HG03558 (cell line): Measurements from ENCODE around the gene SRP68.

Source experiments
- ATAC-seq: cut with Tn5 transposase; IDR thresholded peaks from one replicate; pipeline ENCODE4 v1.9.1; 2021; ENCODE audit warnings: moderate number of reproducible peaks; ENCODE audit not compliant: unreplicated experiment; ENCODE audit errors: extremely low read depth

SRP68 gene

DNA sequence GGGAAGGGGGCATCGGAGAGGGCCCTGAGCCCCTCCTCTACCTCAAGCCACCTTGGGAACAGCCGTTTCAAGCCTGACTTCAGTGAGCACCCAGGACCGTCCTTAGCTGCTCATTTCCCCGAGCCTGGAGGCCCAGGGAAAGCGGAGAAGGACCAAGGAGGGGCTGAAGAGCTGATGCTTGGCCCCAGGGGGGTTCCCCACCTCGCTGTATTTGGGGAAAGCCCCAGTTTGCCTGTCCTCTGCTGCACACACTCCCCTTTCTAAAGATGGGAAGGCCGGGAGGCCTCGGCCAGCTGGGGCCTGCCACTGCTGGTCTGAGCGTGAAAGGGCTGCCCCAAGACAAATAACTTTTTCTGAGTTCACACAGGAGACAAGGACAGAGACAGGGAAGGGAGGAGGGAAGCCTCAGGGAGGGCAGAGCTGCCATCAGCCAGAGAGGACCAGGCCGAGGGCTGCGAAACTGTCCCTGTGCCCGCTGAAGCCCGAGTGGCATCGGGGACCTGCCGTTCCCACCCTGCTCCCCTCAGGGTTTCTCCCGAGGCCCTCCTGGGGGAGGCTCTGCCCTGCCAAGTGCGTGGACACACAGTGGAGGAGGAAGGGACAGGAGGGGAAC is 18.3 kb upstream of the SRP68 start:
- no peak for ATAC-seq

DNA sequence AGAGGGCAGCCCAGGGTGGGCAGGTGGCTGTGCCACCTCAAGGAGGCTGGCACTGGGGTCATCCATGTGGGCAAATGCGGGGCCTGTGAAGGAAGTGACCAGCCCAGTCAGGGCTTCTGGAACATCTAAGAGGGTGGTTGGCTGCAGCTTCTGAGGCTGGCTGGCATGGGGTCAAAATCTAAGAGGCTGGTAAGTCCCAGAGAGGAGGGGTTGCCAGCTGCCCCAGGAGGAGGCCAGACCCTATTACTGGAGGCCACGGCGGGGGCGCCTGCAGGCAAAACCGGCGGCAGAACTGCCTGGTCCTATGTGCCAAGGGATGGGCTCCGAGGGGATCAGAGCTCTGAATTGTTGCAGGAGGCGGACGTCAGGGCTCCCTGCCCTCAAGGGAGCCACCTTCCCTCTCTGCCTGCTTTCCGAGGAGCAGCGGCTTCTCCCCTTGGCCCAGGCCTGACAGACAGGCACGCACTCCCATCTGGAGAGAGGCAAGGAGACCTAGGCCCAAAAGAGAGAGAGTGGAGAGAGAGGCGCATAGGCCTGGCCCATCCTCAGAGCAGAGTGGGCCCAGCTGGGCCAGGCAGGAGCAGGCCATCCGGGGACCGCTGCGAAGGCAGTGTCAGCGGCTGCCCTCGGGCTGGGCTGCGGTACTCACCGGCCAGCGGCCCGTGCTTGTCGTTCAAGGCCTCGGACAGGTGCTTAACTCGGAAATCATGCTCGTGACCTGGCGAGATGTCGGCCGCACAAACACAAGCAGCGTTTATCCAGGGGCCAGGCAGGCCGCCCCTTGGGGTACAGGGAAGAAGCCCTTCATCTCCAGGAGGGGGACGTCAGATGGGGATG is 17.6 kb upstream of the SRP68 start:
- ATAC-seq: no peak

DNA sequence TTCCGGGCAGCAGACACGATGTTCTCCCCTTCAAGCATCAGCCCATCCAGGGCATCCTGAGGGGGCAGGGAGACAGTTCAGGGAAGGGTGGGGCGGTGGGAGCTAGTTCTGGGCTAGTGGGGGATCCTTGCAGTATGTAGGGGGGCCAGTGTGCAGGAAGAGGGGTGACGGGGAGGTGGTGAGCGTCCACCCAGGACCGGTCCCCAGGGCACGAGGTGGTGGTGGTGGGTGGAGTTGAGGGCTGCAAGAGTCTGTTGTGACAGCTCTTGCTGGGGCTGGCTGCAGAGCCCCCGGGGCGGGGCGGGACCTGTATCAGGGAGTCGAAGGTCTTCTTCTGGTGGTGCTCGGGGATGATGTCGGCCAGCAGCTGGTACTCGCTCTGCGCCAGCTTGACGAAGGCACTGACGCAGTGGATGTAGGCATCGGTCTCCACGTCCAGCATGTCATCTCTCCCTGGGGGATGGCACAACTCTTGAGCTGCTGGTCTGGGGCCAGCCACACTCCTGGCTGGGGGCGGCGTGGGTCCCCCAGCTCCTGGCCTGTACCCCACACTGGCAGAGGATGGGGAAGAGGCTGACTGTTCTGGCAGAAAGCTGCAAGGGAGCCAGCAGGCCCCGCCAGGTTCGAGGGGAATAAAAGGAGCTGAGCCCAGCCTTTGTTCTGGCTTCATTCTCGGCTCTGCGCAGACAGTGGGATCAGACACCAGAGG is 16.7 kb upstream of the SRP68 start:
- ATAC-seq: no peak

DNA sequence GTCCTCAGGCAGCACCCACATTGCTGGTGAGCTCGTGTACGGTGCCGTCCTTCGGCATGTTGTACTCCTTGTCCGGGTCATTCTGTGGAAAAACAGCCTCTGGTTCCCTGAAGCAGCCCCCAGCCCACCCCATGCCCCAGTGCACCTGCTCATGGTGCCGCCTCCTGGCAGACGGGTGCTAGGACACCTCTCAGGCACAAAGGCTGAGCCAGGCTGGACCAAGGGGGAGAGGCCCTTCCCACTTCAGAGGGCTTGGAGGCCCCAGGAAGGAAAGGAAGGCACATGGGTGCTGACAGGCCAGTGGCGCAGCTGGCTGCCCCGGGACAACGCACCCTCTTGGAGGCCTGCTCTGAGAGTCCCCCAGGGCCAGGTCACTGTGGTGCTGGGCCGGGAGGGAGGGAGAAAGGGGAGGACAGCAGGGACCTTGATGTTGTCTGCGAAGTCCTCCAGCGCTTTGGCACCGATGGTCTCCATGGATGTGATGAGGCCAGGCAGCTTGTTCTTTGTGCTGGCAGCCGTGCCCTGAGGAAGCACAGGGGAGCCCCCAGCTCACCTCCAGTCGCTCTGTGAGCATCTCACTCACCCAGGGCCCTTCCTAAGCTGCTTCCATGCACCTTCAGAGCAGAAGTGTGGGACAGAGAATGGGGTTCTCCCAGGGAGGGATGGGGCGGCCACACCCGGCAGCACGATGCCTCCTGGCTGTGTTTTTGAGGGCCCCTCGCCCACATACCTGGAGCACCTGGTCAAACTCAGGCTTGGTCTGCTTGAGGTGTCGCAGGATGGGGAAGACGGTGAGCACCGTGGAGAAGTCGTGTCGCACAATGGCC is 15.9 kb upstream of the SRP68 start:
- ATAC-seq: no peak

DNA sequence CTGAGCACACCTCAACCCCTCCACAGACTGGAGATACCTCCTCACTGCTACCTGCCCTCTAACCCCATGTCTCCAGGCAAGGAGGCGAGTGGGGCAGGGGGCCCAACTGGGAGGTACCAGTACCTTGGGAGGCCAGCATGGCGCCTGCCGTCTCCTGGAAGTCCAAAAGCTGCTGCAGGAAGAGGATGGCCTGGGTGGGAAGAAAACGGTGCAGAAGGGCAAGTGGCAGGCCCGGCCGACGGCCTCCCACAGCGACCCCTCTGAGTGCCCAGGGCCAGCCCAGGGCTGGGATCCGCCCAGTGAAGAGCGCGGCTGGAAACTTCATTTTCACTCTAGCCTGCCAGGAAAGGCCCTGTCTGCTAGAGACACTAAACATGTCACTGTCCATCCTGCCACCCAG is 15.2 kb upstream of the SRP68 start:
- ATAC-seq: no peak

DNA sequence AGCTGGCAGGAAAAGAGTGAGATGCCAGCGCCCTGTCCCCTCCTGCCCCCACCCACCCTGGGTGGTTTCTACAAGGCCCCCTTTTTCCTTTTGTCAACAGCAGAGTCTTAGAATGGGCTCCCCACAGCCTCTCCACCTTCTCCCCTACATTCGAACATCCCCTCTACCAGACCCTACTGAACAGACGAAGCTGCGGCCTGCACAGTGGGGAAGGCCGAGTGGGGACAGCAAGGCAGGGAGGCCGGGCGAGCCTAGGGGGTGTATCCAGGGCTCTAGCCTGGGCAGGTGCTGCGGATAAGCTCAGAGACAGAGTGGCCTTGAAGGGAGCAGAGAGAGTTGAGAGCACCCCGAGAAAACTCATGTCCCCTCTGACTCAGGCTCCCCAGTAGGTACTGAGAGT is 14.1 kb upstream of the SRP68 start:
- ATAC-seq: no peak

DNA sequence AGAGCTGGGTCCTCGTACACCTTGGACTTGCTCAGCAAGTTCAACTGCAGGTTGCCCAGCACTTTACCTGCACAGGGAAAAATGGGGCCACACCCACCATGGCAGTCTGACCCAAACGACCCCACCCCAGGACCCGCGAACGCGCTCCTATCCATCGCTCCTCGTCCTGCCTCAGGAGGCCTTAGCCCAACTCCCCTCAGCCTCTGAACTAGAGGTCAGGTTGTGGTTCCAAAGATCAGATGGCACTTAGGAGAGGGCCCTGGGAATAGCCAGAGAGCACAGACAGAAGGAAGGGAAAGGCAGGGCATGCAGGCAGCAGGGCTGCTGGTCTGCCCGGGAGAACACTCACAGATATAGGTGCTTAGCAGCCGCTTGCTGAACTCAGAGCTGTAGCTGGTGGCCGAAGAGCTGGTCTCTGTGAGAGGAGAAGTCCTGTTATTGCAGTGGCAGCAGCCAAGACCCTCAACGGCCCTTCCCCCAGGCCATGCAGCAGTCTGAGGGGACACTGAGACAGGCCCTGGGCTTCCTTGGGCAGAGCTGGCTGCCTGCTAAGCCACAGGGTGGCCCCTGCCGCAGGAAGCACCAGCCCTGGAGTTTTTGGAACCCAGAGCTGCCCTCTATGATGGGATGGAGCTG is 13.5 kb upstream of the SRP68 start:
- no peak for ATAC-seq

DNA sequence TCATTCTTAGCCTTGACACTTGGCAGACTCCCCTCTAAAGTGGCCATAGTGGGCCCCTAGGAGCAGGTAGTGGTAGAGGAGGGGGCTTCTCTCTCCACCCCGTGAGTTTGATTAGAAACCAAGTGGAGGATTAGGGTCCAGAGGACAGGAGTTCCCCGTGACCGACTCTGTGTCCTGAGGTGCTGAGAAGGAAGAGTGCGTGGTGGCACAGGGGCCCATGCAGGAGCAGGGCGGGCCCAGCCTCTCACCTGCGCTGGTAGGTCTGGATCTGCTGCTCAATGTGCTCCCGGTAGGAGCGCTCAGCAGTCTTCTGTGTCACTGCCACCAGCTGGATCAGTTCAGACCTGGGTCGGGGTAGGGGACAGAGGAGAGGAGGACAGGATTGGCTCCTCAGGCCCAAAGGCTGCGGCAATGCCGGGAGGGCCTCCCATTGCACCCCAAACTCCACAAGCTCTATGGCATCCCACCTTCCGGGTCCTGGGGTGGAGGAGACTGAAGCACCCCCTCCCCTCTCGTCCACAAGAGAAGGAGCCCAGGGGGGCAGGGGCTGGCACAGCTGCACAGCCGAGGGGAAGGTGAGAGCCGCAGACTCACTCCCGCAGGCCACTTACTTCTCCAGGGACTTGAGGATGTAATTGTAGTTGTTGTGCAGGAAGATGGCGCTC is 12.9 kb upstream of the SRP68 start:
- ATAC-seq: no peak

DNA sequence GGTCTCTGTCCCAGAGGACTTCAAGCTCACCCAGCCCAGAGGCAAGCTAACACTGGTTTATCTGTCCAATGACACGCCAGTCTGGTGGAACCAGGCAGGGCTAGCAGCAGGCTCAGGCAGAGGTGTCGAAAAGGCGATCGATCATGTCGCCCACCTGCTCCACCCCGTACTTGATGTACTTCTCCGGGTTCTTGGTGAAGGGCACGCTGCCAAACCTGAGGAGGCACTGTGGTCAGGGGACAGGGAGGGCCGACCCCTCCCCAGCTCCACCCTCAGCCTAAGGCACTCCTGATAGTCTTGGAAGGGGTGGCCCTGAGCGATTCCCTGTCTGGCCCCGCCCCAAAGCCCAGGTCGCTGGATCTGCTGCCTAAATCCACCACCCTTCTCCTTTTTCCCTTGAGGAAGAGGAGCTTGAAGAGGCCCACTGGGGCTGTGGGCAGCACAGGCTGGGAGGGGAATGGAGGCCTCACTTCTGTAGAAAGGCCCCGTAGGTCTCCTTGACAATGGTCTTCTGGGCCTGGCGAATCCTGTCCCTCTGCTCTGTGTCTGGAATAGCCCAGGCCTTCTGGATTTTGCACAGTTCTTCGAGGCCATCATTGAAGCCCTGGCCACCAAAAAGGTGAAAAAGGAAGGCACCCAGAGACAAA is 11.3 kb upstream of the SRP68 start:
- no peak for ATAC-seq

DNA sequence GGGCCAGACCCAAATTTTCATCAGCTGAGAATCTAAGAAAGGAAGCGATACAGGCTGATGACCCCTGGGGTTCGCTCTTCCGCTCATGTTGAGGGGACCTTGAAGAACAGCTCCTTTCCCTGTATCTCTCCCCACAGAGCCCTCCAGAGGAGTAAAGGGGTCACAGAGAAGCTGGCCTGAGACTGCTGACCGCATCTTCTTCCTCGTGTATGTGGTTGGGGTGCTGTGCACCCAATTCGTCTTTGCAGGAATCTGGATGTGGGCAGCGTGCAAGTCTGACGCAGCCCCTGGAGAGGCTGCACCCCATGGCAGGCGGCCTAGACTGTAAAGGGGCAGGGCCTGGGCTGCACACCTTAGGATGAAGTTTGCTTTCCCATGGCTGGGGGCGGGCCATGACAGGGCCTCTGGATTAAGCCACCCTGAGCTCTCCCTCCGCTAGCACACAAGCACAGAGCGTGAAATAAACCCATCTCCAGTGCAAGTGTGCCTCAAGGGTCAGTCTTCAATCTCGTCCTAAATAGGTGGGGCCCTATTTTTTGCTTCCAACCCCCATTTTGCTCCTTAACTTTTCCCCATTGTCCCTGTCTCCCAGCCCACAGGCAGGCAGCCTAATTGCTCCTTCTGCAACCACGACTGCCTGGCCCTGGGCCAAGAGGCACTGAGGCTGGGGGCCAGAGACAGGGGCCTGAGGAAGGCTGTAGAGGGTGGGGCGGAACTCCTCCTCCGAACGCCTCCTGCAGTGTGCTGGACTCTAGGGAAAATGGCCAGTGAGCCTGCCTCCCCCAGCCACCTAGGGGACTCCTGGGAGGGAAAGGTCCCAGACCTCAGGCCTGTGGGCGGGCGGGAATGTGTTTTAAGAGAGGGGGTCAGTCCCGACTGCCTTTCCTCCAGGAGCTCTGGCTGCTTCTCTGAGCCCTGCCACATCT is 10.3 kb upstream of the SRP68 start:
- no peak for ATAC-seq

DNA sequence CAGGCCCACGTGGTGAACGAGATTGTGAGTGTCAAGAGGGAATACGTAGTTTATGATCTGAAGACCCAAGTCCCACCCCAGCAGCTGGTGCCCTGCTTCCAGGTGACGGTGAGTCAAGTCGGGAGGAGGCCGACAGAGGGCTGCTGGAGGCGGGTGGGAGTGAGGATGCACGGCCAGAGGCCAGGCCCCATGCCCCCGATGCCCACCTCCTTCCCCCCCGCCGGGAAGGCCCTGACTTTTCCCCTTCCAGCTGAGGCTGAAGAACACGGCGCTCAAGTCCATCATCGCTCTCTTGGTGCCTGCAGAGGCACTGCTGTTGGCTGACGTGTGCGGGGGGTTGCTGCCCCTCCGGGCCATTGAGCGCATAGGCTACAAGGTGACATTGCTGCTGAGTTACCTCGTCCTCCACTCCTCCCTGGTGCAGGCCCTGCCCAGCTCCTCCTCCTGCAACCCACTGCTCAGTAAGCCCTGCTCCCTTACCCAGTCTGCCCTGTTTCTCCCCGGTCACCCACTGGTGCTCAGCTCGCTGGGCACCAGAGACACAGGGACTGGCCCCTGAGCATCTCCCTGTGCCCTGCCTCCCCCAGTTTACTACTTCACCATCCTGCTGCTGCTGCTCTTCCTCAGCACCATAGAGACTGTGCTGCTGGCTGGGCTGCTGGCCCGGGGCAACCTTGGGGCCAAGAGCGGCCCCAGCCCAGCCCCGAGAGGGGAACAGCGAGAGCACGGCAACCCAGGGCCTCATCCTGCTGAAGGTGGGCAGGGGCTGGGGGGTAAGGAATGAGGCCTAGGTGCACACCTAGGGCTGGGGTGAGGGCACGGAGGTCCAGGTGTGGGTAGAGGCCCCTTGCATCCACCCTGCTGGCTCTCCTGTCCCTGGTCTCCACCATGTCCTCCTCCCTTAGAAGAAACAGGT is 9.2 kb upstream of the SRP68 start:
- no peak for ATAC-seq

DNA sequence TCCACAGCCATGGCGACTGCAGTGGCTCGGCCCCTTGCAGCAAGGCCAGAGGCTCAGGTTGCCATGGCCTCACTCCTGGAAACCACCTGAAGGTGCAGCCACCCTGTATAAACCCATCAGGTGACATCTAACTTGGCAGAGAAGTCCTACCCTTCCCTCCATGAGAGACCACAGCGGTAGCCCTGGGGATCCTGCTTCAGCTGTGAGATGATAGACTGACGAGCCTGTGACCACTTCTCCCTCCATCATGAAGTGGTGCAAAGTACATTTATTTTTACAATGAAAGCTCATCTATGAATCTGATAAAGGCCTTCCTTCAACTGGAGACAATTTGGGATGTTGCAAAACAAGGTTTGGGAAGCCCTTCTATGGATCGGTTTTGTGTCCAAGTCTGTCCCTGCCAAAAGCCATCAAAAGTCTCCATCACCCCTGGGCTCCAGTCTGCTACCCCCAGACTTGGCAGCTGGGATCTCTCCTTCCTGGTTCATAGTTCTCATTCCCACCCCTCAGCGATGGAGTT is 8.5 kb upstream of the SRP68 start:
- ATAC-seq: no peak

DNA sequence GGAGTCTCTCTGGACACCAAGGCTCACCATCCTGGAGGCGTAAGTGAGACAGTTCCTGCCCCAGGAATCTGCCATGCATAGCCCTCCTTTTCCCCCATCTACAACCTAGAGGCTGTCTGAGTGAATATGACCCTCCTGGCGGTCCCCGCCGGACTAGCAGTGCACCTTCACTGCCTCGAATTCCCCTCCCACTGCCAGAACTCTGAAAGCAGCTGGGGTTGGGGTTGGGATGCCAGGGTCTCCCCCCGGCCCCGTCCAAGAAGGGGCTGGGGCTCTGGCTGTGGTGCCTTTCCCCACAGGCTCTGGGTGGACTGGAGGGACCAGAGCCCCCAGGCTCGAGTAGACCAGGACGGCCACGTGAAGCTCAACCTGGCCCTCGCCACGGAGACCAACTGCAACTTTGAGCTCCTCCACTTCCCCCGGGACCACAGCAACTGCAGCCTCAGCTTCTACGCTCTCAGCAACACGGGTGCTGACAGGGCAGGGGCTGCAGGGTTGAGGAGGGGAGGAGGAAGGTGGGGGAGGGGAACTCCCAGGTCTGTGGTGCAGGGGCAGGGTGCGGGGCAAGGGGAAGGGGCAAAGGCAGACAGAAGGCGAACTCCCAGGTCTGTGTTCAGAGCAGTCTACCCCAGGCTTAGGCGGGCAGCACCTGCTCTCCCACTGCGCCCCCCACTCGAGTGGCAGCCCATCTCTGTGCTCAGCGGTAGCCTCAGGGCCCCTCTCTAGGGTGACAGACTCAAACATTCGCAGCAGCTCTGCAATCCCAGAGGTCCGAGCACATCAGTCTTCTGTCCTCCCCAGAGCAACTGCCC is 7.8 kb upstream of the SRP68 start:
- no peak for ATAC-seq

DNA sequence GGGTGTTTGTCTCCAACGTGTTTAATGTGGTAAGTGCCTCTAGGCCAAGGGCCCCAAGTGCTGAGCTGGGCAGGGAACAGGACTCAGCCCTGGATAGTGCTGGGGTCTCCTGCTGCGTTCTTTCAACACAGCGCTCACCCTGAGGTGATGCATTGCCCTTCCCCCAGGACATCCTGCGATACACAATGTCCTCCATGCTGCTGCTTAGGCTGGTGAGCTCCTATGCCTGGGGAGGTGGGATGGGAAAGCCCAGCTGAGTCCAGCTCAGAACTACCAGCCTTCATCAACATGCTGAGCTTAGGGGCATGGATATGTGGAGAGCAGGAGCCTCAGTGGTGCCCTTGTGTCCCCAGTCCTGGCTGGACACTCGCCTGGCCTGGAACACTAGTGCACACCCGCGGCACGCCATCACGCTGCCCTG is 7.2 kb upstream of the SRP68 start:
- no peak for ATAC-seq

DNA sequence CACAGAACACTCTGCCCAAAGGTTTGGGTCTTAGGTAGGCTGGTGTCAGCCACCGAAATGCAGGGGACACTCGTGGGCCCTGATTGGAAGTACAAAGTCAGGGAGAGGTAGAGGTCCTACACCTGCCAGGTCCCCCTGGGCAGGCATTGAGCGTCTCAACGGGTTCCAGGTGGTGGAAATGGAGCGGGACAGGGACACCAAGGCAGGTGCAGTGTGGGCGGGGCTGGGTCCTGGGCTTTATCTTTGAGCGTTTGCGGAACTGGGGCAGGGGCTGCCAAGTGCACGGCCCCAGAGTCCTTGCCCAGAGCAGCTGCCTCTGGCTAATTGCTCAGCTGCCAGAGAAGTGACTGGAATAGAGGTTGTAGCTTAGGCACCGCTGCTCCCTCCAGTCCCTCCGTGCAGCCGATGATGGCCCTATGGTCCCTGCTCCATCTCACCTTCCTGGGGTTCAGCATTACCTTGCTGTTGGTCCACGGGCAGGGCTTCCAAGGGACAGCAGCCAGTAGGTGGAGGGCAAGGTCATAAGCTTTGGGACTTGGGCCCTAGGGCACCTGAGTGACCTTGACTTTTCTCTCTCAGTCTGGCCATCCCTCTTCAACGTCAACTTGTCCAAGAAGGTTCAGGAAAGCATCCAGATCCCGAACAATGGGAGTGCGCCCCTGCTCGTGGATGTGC is 6.7 kb upstream of the SRP68 start, which contains the start of gene ZACN:
Gene ZACN (plus strand): TSS at position 323 of the 675 bp plus-strand sequence. CDS start 83 bp downstream, at position 406.
- ATAC-seq: no peak
